ENCODE data around the gene ICE2. TPM values are rescaled to one million over a fixed set of nuclear protein-coding genes. Genes with fewer than 3 reads are reported as not detected.
"Not testable (repeated sequence)": the region's sequence is repeated elsewhere in the genome, so short reads cannot be mapped to it uniquely, and the experiment has no call there.

The ICE2 gene
- total RNA-seq, 1 donor from 2014 or later: 67.2 TPM

- Mint-ChIP-seq H3K9me3 (no peaks in the 10 kb centered on the region), H3K4me3 (no peak overlapping the region), H3K27ac (no peak overlapping the region), H3K4me1 (peaks cover 31% of the 10 kb centered on the region), H3K27me3 (ENCODE audit: low read depth) (no peaks in the 10 kb centered on the region), H3K36me3 (no peaks in the 10 kb centered on the region)
- no peak for TF ChIP-seq CTCF (IDR thresholded peaks at IDR 0.05; ENCODE audit: unreplicated experiment)
- no peak for DNase-seq (ENCODE audit: low spot score in 2 of 2, unreplicated experiment in 2 of 2)
Measured at GRCh38 chr15:60408463-60408981, 70.4 kb downstream of the ICE2 start.

GRCh38 chr15:60407415-60407805 is 71.5 kb downstream of the ICE2 start:
- DNase-seq (ENCODE audit: low spot score in 2 of 2, unreplicated experiment in 2 of 2): no peak
- Mint-ChIP-seq H3K4me3 (no peak overlapping the region), H3K36me3 (no peaks in the 10 kb centered on the region), H3K27ac (peak overlapping the region; percentile 72), H3K4me1 (peaks cover 35% of the 10 kb centered on the region), H3K9me3 (no peaks in the 10 kb centered on the region), H3K27me3 (ENCODE audit: low read depth) (no peaks in the 10 kb centered on the region)
- TF ChIP-seq CTCF (IDR thresholded peaks at IDR 0.05; ENCODE audit: unreplicated experiment): no peak

- no peak for DNase-seq (ENCODE audit: low spot score in 2 of 2, unreplicated experiment in 2 of 2)
- H3K9me3 Mint-ChIP-seq: no peaks in the 10 kb centered on the region
- H3K4me3 Mint-ChIP-seq: no peak overlapping the region
- H3K36me3 Mint-ChIP-seq: no peaks in the 10 kb centered on the region
- TF ChIP-seq CTCF (IDR thresholded peaks at IDR 0.05; ENCODE audit: unreplicated experiment): no peak
- H3K27ac Mint-ChIP-seq: peak overlapping the region; percentile 77
- H3K27me3 Mint-ChIP-seq (ENCODE audit: low read depth): no peaks in the 10 kb centered on the region
- H3K4me1 Mint-ChIP-seq: peaks cover 41% of the 10 kb centered on the region
Measured at GRCh38 chr15:60406513-60407414, 72.2 kb downstream of the ICE2 start.

GRCh38 chr15:60405399-60405798 is 73.5 kb downstream of the ICE2 start:
- Mint-ChIP-seq H3K27me3 (ENCODE audit: low read depth) (no peaks in the 10 kb centered on the region), H3K27ac (peak overlapping the region; percentile 39), H3K4me1 (peaks cover 51% of the 10 kb centered on the region), H3K9me3 (no peaks in the 10 kb centered on the region), H3K36me3 (no peaks in the 10 kb centered on the region), H3K4me3 (no peak overlapping the region)
- TF ChIP-seq CTCF (IDR thresholded peaks at IDR 0.05; ENCODE audit: unreplicated experiment): no peak
- no peak for DNase-seq (ENCODE audit: low spot score in 2 of 2, unreplicated experiment in 2 of 2)

GRCh38 chr15:60404351-60404750 is 74.6 kb downstream of the ICE2 start:
- not testable (repeated sequence) for DNase-seq (ENCODE audit: low spot score in 2 of 2, unreplicated experiment in 2 of 2); H3K36me3 Mint-ChIP-seq; H3K4me3 Mint-ChIP-seq; H3K27me3 Mint-ChIP-seq (ENCODE audit: low read depth); H3K27ac Mint-ChIP-seq; H3K9me3 Mint-ChIP-seq
- peaks cover 62% of the 10 kb centered on the region for H3K4me1 Mint-ChIP-seq

GRCh38 chr15:60400944-60401343 is 78.0 kb downstream of the ICE2 start:
- Mint-ChIP-seq H3K27ac (peak overlapping the region; percentile 98), H3K4me1 (peaks cover 57% of the 10 kb centered on the region), H3K27me3 (ENCODE audit: low read depth) (peaks cover 3% of the 10 kb centered on the region), H3K36me3 (no peaks in the 10 kb centered on the region), H3K4me3 (no peak overlapping the region), H3K9me3 (no peaks in the 10 kb centered on the region)
- no peak for TF ChIP-seq CTCF (IDR thresholded peaks at IDR 0.05; ENCODE audit: unreplicated experiment)
- no peak for DNase-seq (ENCODE audit: low spot score in 2 of 2, unreplicated experiment in 2 of 2)
